ENCODE data around the gene HNRNPR.
"Not testable (repeated sequence)": the region's sequence is repeated elsewhere in the genome, so short reads cannot be mapped to it uniquely, and the experiment has no call there.

HNRNPR gene

GRCh38 chr1:23331713-23332112, 12.4 kb downstream of the HNRNPR start:
- DNase-seq: no peak

DNA sequence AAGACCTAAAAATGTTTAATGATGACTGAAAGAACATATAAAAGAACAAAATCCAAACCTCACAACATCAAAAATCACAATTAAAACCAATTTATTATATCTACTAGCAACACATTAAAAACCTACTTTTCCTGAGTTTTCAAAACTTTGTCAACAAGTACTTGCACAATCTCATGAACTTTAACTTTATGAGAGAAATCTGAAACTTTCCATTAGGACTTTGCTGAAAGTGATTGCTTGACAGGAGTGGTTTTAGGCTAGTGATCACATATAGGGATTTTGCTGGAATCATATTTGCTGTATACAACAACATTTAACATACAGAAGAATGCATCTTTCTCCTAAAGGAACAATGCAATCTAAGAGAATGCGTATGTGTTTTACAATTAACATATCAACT, 13.2 kb downstream of the HNRNPR start:
- DNase-seq: no peak

DNA sequence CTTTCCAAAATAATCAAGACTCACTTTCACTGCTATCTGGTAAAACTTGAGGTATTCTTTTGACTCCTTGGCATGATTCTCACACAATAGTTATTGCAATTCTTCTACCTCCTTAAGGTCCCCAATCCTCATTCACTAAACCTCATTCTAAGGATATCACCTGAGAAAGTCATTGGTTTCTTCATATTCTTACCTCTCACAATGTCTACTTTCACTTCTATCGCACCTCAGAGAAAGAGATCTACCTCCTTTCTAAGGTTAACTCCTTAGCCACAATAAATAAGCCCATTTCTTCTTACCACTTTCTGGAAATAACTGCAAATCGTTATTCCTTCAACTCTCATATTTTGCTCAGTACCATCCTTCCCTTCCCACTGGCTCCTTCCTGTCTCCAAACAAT, 18.7 kb downstream of the HNRNPR start:
- DNase-seq: no peak

GRCh38 chr1:23322770-23323169, 21.3 kb downstream of the HNRNPR start:
- DNase-seq: no peak

GRCh38 chr1:23310280-23310679, 33.8 kb downstream of the HNRNPR start:
- DNase-seq: not testable (repeated sequence)

GRCh38 chr1:23304140-23304620, 39.9 kb downstream of the HNRNPR start:
- DNase-seq: no peak

DNA sequence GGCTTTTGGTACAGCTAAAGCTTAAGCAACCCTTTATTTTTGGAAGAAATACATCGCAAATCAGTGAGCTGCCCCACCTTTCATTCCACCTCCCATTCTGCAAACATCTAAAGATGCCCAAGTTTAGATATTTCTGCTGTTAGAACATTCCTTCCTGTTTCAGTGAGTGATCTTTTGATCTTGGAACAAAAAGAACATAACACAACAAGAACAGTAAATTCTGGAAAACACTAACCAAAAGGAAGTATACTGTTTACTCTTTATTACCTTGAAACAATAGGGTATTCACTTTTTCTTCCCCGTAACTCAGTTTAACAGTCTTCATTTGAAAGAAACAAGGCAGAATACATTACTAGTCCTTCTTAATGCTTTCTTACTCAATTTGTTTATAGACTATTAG, 40.6 kb downstream of the HNRNPR start:
- DNase-seq: no peak

GRCh38 chr1:23296931-23297330, 47.2 kb downstream of the HNRNPR start:
- no peak for DNase-seq

DNA sequence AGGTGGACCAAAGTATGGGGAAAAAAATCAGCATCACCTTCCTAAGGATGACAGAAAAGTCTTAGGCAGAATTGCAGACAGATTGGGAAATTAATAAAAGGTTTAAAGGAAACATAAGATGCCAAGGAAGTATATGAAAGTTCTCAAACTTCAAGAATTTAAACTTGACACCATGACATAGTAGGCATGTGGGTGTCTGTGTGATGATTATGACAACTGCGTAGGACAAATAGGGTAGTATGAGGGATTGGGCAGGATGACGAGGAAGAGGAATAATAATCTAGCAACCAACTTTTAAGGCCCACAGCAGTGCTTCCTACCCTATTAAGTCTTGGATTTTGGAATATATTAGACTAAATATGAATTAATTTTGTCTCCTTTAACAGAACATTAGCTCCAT, 52.4 kb downstream of the HNRNPR start:
- DNase-seq: peak in 1 of 56 donors; percentile 13

DNA sequence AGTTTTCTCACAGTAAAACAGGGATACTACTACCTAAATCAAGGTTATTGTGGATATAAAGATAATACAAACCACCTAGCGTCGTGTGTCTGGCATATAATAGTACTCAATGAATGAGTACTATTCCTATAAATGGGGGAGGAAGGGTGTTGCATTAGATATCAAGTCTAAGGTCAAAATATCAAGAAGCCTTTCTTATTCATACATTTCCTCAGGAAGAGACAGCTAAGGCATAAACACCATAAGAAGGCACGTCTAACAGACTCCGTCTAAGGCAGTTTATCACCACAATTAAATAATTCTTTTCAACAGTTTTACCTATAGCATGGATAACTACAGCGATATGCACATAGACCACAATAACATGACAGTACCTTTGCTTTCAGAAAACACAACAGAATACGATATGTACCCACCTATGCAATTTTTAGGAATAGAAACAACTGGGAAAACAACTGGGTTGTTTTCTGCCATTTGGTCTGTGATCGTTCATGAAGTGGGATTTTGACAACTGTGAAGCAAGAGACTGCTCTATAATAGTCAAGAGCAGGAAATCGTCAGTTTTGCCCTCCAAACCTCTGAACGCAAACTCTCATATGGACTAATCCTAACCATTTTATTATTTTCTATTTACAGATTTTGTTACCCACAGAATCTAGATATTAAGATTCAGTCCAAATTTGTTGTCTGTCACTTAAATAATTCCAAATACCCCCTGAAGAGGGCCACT, 53.1 kb downstream of the HNRNPR start:
- no peak for DNase-seq

DNA sequence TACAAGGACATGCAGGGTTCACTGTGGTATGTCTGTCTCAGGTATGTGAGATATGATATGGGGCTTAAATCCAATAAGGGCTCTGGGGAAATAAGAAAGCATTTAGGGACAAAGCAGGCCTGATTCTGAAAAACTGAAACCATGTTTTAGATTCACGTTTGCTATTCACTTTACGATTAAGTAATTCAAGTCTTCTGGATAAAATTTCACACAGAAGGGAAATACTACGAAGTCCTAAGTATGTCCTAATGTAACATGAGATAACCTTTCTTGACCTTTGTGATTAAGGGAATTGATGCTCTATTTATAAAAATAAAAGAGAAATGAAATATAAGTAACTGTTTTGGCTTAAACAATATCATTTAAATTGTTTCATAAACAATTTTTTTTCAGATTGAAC, 55.4 kb downstream of the HNRNPR start:
- DNase-seq: no peak

- DNase-seq: no peak
Observed at GRCh38 chr1:23288201-23288600, 55.9 kb downstream of the HNRNPR start.

DNA sequence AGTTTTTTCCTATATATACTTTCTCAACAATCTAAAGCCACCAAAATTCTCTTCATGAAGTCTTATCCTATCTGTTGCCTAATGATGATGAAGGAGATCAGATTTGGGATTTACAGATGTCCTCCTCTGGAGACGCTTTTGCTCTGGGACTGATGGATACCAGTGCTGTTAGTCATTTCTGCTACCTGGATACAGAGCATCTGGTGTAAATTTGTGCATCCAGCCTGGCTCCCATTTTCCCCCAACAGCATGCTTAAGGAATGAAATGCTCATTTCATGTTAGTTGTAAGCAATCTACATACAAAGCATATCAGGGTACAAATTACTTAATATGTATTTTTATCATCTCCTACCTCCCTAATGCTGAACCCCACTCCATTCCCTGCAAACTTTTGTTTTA, 57.7 kb downstream of the HNRNPR start:
- no peak for DNase-seq

DNA sequence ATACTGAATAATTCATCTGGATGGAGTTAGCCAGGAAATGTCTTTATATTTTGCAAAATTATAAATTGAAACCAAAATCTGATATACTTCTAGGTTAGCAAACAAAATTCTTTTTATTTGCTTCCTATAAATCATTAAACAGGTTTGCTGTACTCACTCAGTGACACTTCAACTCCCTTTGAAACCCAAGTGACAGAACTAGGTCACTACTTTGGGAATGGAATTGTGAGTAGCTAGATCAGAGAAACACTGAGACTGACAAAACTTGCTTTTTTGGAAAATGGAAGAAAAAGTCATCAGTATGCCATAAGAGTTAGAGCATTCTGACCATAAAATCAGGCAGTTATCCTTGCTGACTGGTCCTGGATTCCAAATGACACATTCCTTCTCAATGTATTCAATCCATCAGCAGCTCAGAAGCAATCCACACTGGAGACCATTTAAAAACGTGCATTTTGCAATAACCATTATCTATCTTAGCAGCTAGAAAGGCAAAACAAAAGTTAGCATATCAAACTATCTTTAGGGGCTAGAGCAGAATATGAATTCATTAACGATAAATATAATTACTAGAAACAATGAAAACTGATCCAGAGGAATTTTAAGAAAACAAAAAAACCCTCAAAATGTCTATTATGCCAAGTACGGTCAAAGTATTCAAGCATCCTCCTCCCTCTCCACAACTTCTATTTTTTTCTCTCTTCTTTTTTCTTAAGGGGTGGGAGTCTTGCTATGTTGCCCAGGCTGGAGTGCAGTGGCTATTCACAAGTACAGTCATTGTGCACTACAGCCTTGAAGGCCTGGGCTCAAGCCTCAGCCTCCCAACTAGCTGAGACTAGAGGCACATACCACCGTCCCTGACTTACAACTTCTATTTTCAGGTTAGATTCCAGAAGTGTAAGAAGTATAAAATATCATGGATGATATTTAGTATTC, 60.1 kb downstream of the HNRNPR start:
- DNase-seq: no peak

DNA sequence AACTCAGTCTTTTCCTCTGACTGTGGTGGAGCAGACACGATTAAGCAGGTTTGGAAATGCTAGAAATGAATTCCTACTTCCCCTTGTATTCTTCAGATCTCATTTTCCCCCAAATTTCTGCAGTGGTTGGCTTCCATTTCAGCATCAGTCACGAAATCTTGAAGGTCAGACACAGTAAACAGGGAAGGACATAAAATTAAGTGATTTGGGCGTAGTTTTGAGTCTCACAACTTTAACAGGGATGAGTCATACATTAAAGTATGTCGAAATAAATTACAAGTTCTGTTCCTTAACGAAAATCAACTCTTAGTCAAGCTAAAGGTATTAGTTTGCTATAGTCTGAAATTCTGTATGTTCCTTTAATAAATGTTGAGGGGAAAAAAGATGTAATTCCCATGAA, 61.1 kb downstream of the HNRNPR start:
- no peak for DNase-seq

- no peak for DNase-seq
Observed at GRCh38 chr1:23278717-23279116, 65.4 kb downstream of the HNRNPR start.

- DNase-seq: no peak
Observed at GRCh38 chr1:23276531-23276930, 67.6 kb downstream of the HNRNPR start.

- DNase-seq: no peak
Observed at GRCh38 chr1:23274134-23274505, 70.0 kb downstream of the HNRNPR start.

GRCh38 chr1:23273450-23274133, 70.5 kb downstream of the HNRNPR start:
- DNase-seq: peak in 1 of 56 donors; percentile 4

- DNase-seq: no peak
Observed at GRCh38 chr1:23263380-23263887, 80.7 kb downstream of the HNRNPR start.

- DNase-seq: not testable (repeated sequence)
Observed at GRCh38 chr1:23258082-23258481, 86.0 kb downstream of the HNRNPR start.

- not testable (repeated sequence) for DNase-seq
Observed at GRCh38 chr1:23257371-23257770, 86.7 kb downstream of the HNRNPR start.
